ENCODE results near the gene YTHDF1.

YTHDF1 gene

GRCh38 chr20:63190828-63191227 is 25.1 kb downstream of the YTHDF1 start:
- Mint-ChIP-seq H3K9me3 (no peaks in the 10 kb centered on the region), H3K4me1 (ENCODE audit: low read depth) (no peaks in the 10 kb centered on the region), H3K27ac (no peak overlapping the region), H3K27me3 (no peaks in the 10 kb centered on the region), H3K36me3 (ENCODE audit: low read depth) (peaks cover 15% of the 10 kb centered on the region), H3K4me3 (no peak overlapping the region)

GRCh38 chr20:63189846-63190559 is 25.9 kb downstream of the YTHDF1 start:
- H3K27me3 Mint-ChIP-seq, result no peaks in the 10 kb centered on the region
- no peak overlapping the region for H3K4me3 Mint-ChIP-seq
- H3K36me3 Mint-ChIP-seq (ENCODE audit: low read depth), result peaks cover 7% of the 10 kb centered on the region
- H3K27ac Mint-ChIP-seq, result no peak overlapping the region
- no peaks in the 10 kb centered on the region for H3K4me1 Mint-ChIP-seq (ENCODE audit: low read depth)
- H3K9me3 Mint-ChIP-seq, result no peaks in the 10 kb centered on the region

- Mint-ChIP-seq H3K27ac (no peak overlapping the region), H3K4me1 (ENCODE audit: low read depth) (no peaks in the 10 kb centered on the region), H3K4me3 (no peak overlapping the region), H3K9me3 (no peaks in the 10 kb centered on the region), H3K27me3 (no peaks in the 10 kb centered on the region), H3K36me3 (ENCODE audit: low read depth) (no peaks in the 10 kb centered on the region)
Measured at GRCh38 chr20:63189322-63189642, 26.6 kb downstream of the YTHDF1 start.

GRCh38 chr20:63188641-63189321 is 27.1 kb downstream of the YTHDF1 start:
- no peak overlapping the region for H3K27ac Mint-ChIP-seq
- no peaks in the 10 kb centered on the region for H3K9me3 Mint-ChIP-seq
- H3K4me1 Mint-ChIP-seq (ENCODE audit: low read depth), result no peaks in the 10 kb centered on the region
- H3K27me3 Mint-ChIP-seq, result peaks cover 3% of the 10 kb centered on the region
- no peak overlapping the region for H3K4me3 Mint-ChIP-seq
- no peaks in the 10 kb centered on the region for H3K36me3 Mint-ChIP-seq (ENCODE audit: low read depth)

GRCh38 chr20:63188159-63188442 is 27.8 kb downstream of the YTHDF1 start:
- Mint-ChIP-seq H3K27ac (no peak overlapping the region), H3K4me1 (ENCODE audit: low read depth) (no peaks in the 10 kb centered on the region), H3K9me3 (no peaks in the 10 kb centered on the region), H3K4me3 (no peak overlapping the region), H3K27me3 (peaks cover 3% of the 10 kb centered on the region), H3K36me3 (ENCODE audit: low read depth) (no peaks in the 10 kb centered on the region)

- H3K27me3 Mint-ChIP-seq, result peaks cover 3% of the 10 kb centered on the region
- no peaks in the 10 kb centered on the region for H3K4me1 Mint-ChIP-seq (ENCODE audit: low read depth)
- H3K27ac Mint-ChIP-seq, result no peak overlapping the region
- no peaks in the 10 kb centered on the region for H3K36me3 Mint-ChIP-seq (ENCODE audit: low read depth)
- H3K4me3 Mint-ChIP-seq, result no peak overlapping the region
- H3K9me3 Mint-ChIP-seq, result no peaks in the 10 kb centered on the region
Measured at GRCh38 chr20:63187338-63188158, 28.4 kb downstream of the YTHDF1 start.

- H3K27me3 Mint-ChIP-seq, result peaks cover 8% of the 10 kb centered on the region
- no peak overlapping the region for H3K4me3 Mint-ChIP-seq
- no peaks in the 10 kb centered on the region for H3K36me3 Mint-ChIP-seq (ENCODE audit: low read depth)
- H3K4me1 Mint-ChIP-seq (ENCODE audit: low read depth), result no peaks in the 10 kb centered on the region
- H3K9me3 Mint-ChIP-seq, result no peaks in the 10 kb centered on the region
- no peak overlapping the region for H3K27ac Mint-ChIP-seq
Measured at GRCh38 chr20:63186528-63187316, 29.2 kb downstream of the YTHDF1 start.

GRCh38 chr20:63186084-63186483 is 29.8 kb downstream of the YTHDF1 start:
- no peak overlapping the region for H3K27ac Mint-ChIP-seq
- no peaks in the 10 kb centered on the region for H3K9me3 Mint-ChIP-seq
- H3K27me3 Mint-ChIP-seq, result peaks cover 8% of the 10 kb centered on the region
- H3K36me3 Mint-ChIP-seq (ENCODE audit: low read depth), result no peaks in the 10 kb centered on the region
- no peaks in the 10 kb centered on the region for H3K4me1 Mint-ChIP-seq (ENCODE audit: low read depth)
- H3K4me3 Mint-ChIP-seq, result no peak overlapping the region

GRCh38 chr20:63185215-63185796 is 30.6 kb downstream of the YTHDF1 start:
- H3K4me1 Mint-ChIP-seq (ENCODE audit: low read depth), result peaks cover 3% of the 10 kb centered on the region
- H3K27ac Mint-ChIP-seq, result no peak overlapping the region
- no peaks in the 10 kb centered on the region for H3K9me3 Mint-ChIP-seq
- H3K36me3 Mint-ChIP-seq (ENCODE audit: low read depth), result no peaks in the 10 kb centered on the region
- H3K4me3 Mint-ChIP-seq, result no peak overlapping the region
- peaks cover 13% of the 10 kb centered on the region for H3K27me3 Mint-ChIP-seq

GRCh38 chr20:63183422-63184146 is 32.3 kb downstream of the YTHDF1 start:
- H3K27me3 Mint-ChIP-seq, result peaks cover 17% of the 10 kb centered on the region
- no peak overlapping the region for H3K4me3 Mint-ChIP-seq
- no peaks in the 10 kb centered on the region for H3K36me3 Mint-ChIP-seq (ENCODE audit: low read depth)
- H3K4me1 Mint-ChIP-seq (ENCODE audit: low read depth), result peaks cover 8% of the 10 kb centered on the region
- H3K9me3 Mint-ChIP-seq, result no peaks in the 10 kb centered on the region
- no peak overlapping the region for H3K27ac Mint-ChIP-seq

- Mint-ChIP-seq H3K4me1 (ENCODE audit: low read depth) (peaks cover 8% of the 10 kb centered on the region), H3K9me3 (no peaks in the 10 kb centered on the region), H3K27ac (no peak overlapping the region), H3K4me3 (no peak overlapping the region), H3K36me3 (ENCODE audit: low read depth) (no peaks in the 10 kb centered on the region), H3K27me3 (peaks cover 18% of the 10 kb centered on the region)
Measured at GRCh38 chr20:63182946-63183415, 33.0 kb downstream of the YTHDF1 start.

- H3K27ac Mint-ChIP-seq, result no peak overlapping the region
- H3K4me3 Mint-ChIP-seq, result no peak overlapping the region
- H3K27me3 Mint-ChIP-seq, result peaks cover 21% of the 10 kb centered on the region
- H3K9me3 Mint-ChIP-seq, result no peaks in the 10 kb centered on the region
- H3K36me3 Mint-ChIP-seq (ENCODE audit: low read depth), result no peaks in the 10 kb centered on the region
- H3K4me1 Mint-ChIP-seq (ENCODE audit: low read depth), result peaks cover 11% of the 10 kb centered on the region
Measured at GRCh38 chr20:63182425-63182824, 33.5 kb downstream of the YTHDF1 start.

GRCh38 chr20:63181226-63181625 is 34.7 kb downstream of the YTHDF1 start:
- Mint-ChIP-seq H3K4me3 (no peak overlapping the region), H3K4me1 (ENCODE audit: low read depth) (peaks cover 13% of the 10 kb centered on the region), H3K9me3 (no peaks in the 10 kb centered on the region), H3K36me3 (ENCODE audit: low read depth) (no peaks in the 10 kb centered on the region), H3K27ac (no peak overlapping the region), H3K27me3 (peaks cover 28% of the 10 kb centered on the region)

GRCh38 chr20:63180569-63181185 is 35.3 kb downstream of the YTHDF1 start:
- Mint-ChIP-seq H3K4me3 (no peak overlapping the region), H3K27me3 (peaks cover 31% of the 10 kb centered on the region), H3K4me1 (ENCODE audit: low read depth) (peaks cover 15% of the 10 kb centered on the region), H3K9me3 (no peaks in the 10 kb centered on the region), H3K36me3 (ENCODE audit: low read depth) (no peaks in the 10 kb centered on the region), H3K27ac (no peak overlapping the region)

Measured in stimulated activated naive CD8-positive, alpha-beta T cell treated with anti-CD3 and anti-CD28 coated beads, Interleukin-15, Interleukin-2, amounts not matched to agents 100 ng/mL and 50 ng/mL, for 24 hours (primary cell).